Right renal pelvis (tissue), 4 donors: Measurements from ENCODE around the gene NRL. TPM values are rescaled to one million over a fixed set of nuclear protein-coding genes. Genes with fewer than 3 reads are reported as not detected.
"Not testable (repeated sequence)": the region's sequence is repeated elsewhere in the genome, so short reads cannot be mapped to it uniquely, and the experiment has no call there.

Experiments used
- DNase-seq, 4 donors: peaks; one replicate each; pipeline ENCODE4 v3.0.0-alpha.2; 2013; ENCODE audit warnings: low read depth in 4 of 4, low spot score in 3 of 4, missing footprints in 1 of 4
- polyA plus RNA-seq, 4 donors: library from polyadenylated mRNA; unstranded; fragments of 120-200 nt; gene quantifications; one replicate each; pipeline ENCODE4 v1.2.1, GENCODE V29; 2013; ENCODE audit not compliant: insufficient read length in 4 of 4

NRL gene
- polyA plus RNA-seq, 4 donors = 2.5 to 3.7 (median 2.8) TPM

DNA sequence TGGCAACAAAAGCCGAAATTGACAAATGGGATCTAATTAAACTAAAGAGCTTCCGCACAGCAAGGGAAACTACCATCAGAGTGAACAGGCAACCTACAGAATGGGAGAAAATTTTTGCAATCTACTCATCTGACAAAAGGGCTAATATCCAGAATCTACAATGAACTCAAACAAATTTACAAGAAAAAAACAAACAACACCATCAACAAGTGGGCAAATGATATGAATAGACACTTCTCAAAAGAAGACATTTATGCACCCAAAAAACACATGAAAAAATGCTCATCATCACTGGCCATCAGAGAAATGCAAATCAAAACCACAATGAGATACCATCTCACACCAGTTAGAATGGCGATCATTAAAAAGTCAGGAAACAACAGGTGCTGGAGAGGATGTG lies 85.1 kb downstream of the NRL start:
- DNase-seq = not testable (repeated sequence)

Other genes starting within 250 kb of the NRL start
- 10 to 100 TPM; 39.2 to 64.1 (median 45.3) TPM for gene DHRS4, start 161.2 kb downstream of the NRL start, polyA plus RNA-seq
- gene DHRS4L2, start 126.0 kb downstream of the NRL start, polyA plus RNA-seq = 10 to 100 TPM; 28.8 to 49.0 (median 41.4) TPM
- 1 to 10 TPM; 1.9 to 2.3 (median 2.3) TPM for gene CARMIL3, start 62.9 kb downstream of the NRL start, polyA plus RNA-seq
- gene CPNE6, start 43.4 kb downstream of the NRL start, polyA plus RNA-seq = under 1 TPM in 1 of 4 donors, not detected in 3; 0.03 TPM
- 10 to 100 TPM; 25.4 to 39.1 (median 30.4) TPM for gene PCK2, start 20.6 kb downstream of the NRL start, polyA plus RNA-seq
- 10 to 100 TPM; 79.8 to 83.5 (median 81.4) TPM for gene DCAF11, start 172 bp downstream of the NRL start, polyA plus RNA-seq
- gene FITM1, start 15.7 kb upstream of the NRL start, polyA plus RNA-seq = 1 to 10 TPM in 2 of 4 donors, under 1 TPM in 2; 0.87 to 1.2 (median 0.97) TPM
- 100 to 1,000 TPM; 198 to 214 (median 206) TPM for gene PSME1, start 21.2 kb upstream of the NRL start, polyA plus RNA-seq
- 10 to 100 TPM; 14.5 to 24.2 (median 18.9) TPM for gene EMC9, start 26.6 kb upstream of the NRL start, polyA plus RNA-seq
- gene PSME2, start 31.7 kb upstream of the NRL start, polyA plus RNA-seq = 100 to 1,000 TPM; 156 to 183 (median 168) TPM
- gene RNF31, start 32.5 kb upstream of the NRL start, polyA plus RNA-seq = 10 to 100 TPM; 49.2 to 54.2 (median 49.4) TPM
- 10 to 100 TPM; 45.4 to 65.2 (median 60.4) TPM for gene IRF9, start 46.3 kb upstream of the NRL start, polyA plus RNA-seq
- 10 to 100 TPM; 60.0 to 70.1 (median 64.3) TPM for gene REC8, start 57.1 kb upstream of the NRL start, polyA plus RNA-seq
- gene IPO4, start 73.9 kb upstream of the NRL start, polyA plus RNA-seq = 10 to 100 TPM; 33.2 to 41.3 (median 34.0) TPM
- 10 to 100 TPM; 37.8 to 48.9 (median 41.3) TPM for gene TM9SF1, start 80.5 kb upstream of the NRL start, polyA plus RNA-seq
- gene TSSK4, start 90.7 kb upstream of the NRL start, polyA plus RNA-seq = 1 to 10 TPM; 3.7 to 4.8 (median 4.3) TPM
- 10 to 100 TPM; 43.5 to 50.7 (median 49.8) TPM for gene CHMP4A, start 98.5 kb upstream of the NRL start, polyA plus RNA-seq
- gene MDP1, start 101.1 kb upstream of the NRL start, polyA plus RNA-seq = 10 to 100 TPM; 14.8 to 19.3 (median 16.2) TPM
- gene NEDD8, start 117.4 kb upstream of the NRL start, polyA plus RNA-seq = 100 to 1,000 TPM; 222 to 245 (median 238) TPM
- gene GMPR2, start 118.0 kb upstream of the NRL start, polyA plus RNA-seq = 100 to 1,000 TPM; 102 to 121 (median 118) TPM
- 10 to 100 TPM; 55.5 to 70.6 (median 58.7) TPM for gene TINF2, start 127.7 kb upstream of the NRL start, polyA plus RNA-seq
- gene TGM1, start 148.2 kb upstream of the NRL start, polyA plus RNA-seq = 1 to 10 TPM; 1.4 to 2.3 (median 2.1) TPM
- 10 to 100 TPM; 19.7 to 24.1 (median 20.8) TPM for gene RABGGTA, start 156.6 kb upstream of the NRL start, polyA plus RNA-seq
- 10 to 100 TPM; 44.6 to 56.9 (median 46.2) TPM for gene DHRS1, start 184.8 kb upstream of the NRL start, polyA plus RNA-seq
- 10 to 100 TPM; 26.7 to 27.7 (median 27.0) TPM for gene NOP9, start 184.9 kb upstream of the NRL start, polyA plus RNA-seq
- gene CIDEB, start 193.0 kb upstream of the NRL start, polyA plus RNA-seq = 10 to 100 TPM; 21.8 to 27.6 (median 24.6) TPM
- 1 to 10 TPM; 1.8 to 2.5 (median 2.0) TPM for gene LTB4R2, start 195.2 kb upstream of the NRL start, polyA plus RNA-seq
- 1 to 10 TPM; 2.6 to 4.7 (median 3.8) TPM for gene LTB4R, start 196.6 kb upstream of the NRL start, polyA plus RNA-seq
- gene ADCY4, start 220.1 kb upstream of the NRL start, polyA plus RNA-seq = 10 to 100 TPM; 15.6 to 24.9 (median 20.4) TPM
- gene RIPK3, start 225.0 kb upstream of the NRL start, polyA plus RNA-seq = 1 to 10 TPM; 2.7 to 4.1 (median 3.2) TPM